Testis (tissue), 3 donors: Measurements from ENCODE around the gene GUK1. TPM values are rescaled to one million over a fixed set of nuclear protein-coding genes. Genes with fewer than 3 reads are reported as not detected.

Experiments
- DNase-seq: peaks from one replicate; pipeline ENCODE4 v3.0.0-alpha.2; 2019
- H3K27ac ChIP-seq, 2 donors: fragments of 200-600 bp; sonication (generic); one replicate each; pipeline ENCODE4 v1.5.1; 2019
- H3K27me3 ChIP-seq: fragments of 200-600 bp; sonication (generic); one replicate; pipeline ENCODE4 v1.5.1; 2019
- H3K36me3 ChIP-seq: fragments of 200-600 bp; sonication (generic); one replicate; pipeline ENCODE4 v1.5.1; 2017; ENCODE audit warnings: low read depth; ENCODE audit errors: missing control alignments
- H3K4me1 ChIP-seq: fragments of 200-600 bp; sonication (generic); one replicate; pipeline ENCODE4 v1.5.1; 2019
- H3K4me3 ChIP-seq, 2 donors: fragments of 200-600 bp; sonication (generic); one replicate each; pipeline ENCODE4 v1.5.1; 2017 to 2019
- H3K9me3 ChIP-seq: fragments of 200-600 bp; sonication (generic); one replicate; pipeline ENCODE4 v1.5.1; 2017
- CTCF ChIP-seq, 3 experiments: fragments of 450-650 bp in 2 of 3; fragments of 200-600 bp in 1 of 3; sonication (generic) in 1 of 3; IDR thresholded peaks; one replicate each; pipeline ENCODE4 v1.5.1; 2016 to 2019; ENCODE audit warnings: antibody characterized with exemption in 3 of 3, mild to moderate bottlenecking in 2 of 3, moderate library complexity in 1 of 3
- POLR2A ChIP-seq: fragments of 450-650 bp; IDR thresholded peaks from one replicate; pipeline ENCODE4 v1.6.1; 2017; ENCODE audit warnings: antibody characterized with exemption, mild to moderate bottlenecking, moderate library complexity
- WGBS, 2 donors: methylation state at CpG; one replicate each; pipeline ENCODE4 v1.1.5; 2018; 5-methylcytosine and 5-hydroxymethylcytosine counted together
- intact Hi-C: fragments of 100-400 bp; cut with DNase I; formaldehyde crosslinking; loops from one replicate; pipeline ENCODE4 v1.15.1; 2023; ENCODE audit warnings: low total_unique reads
- polyA plus RNA-seq: library from polyadenylated mRNA; stranded (reverse); fragments of 350-450 nt; fragmentation: Illumina TruSeq; extraction: RNeasy Lipid Tissue Mini Kit (QIAGEN cat#74804); gene quantifications from one replicate; pipeline ENCODE4 v1.2.3, GENCODE V29; 2014; ENCODE audit warnings: low read depth, low replicate concordance; ENCODE audit not compliant: insufficient read depth
- total RNA-seq, 2 donors: library from RNA; depleted of rRNA; stranded (reverse); fragments of >200 nt; gene quantifications; one replicate each; pipeline ENCODE4 v1.2.3, GENCODE V29; 2016

GUK1 gene
- total and polyA plus RNA-seq, 3 donors from 2014 or later = 236 to 343 (median 298) TPM

- no peak overlapping the region for H3K27ac ChIP-seq
- no peaks in the 10 kb centered on the region for H3K36me3 ChIP-seq
- H3K4me3 ChIP-seq = no peak overlapping the region
- H3K4me1 ChIP-seq = peaks cover 24% of the 10 kb centered on the region
- no peaks in the 10 kb centered on the region for H3K9me3 ChIP-seq
- H3K27me3 ChIP-seq = no peaks in the 10 kb centered on the region
- no peak for DNase-seq
- intact Hi-C loops = no loop called here
- 93 to 96% methylated on average over 20 of the region's 20 CpGs for WGBS, 2 donors
- TF ChIP-seq CTCF (IDR thresholded peaks at IDR 0.05) (no peak), POLR2A (no peak)
Observed at GRCh38 chr1:228093050-228093906, 46.8 kb upstream of the GUK1 start.

- Histone ChIP-seq H3K4me3 (no peak overlapping the region), H3K9me3 (no peaks in the 10 kb centered on the region), H3K27ac (no peak overlapping the region), H3K36me3 (no peaks in the 10 kb centered on the region), H3K27me3 (no peaks in the 10 kb centered on the region), H3K4me1 (peaks cover 11% of the 10 kb centered on the region)
- TF ChIP-seq POLR2A (no peak), CTCF (IDR thresholded peaks at IDR 0.05) (no peak)
- intact Hi-C loops = no loop called here
- WGBS, 2 donors = 85 to 96% methylated on average over 13 of the region's 13 CpGs
- DNase-seq = no peak
Observed at GRCh38 chr1:228094432-228095016, 45.6 kb upstream of the GUK1 start.

GRCh38 chr1:228095161-228095560 is 44.9 kb upstream of the GUK1 start:
- peaks cover 6% of the 10 kb centered on the region for H3K4me1 ChIP-seq
- no peaks in the 10 kb centered on the region for H3K36me3 ChIP-seq
- H3K9me3 ChIP-seq = no peaks in the 10 kb centered on the region
- no peak overlapping the region for H3K27ac ChIP-seq
- intact Hi-C loops = no loop called here
- H3K27me3 ChIP-seq = no peaks in the 10 kb centered on the region
- WGBS, 2 donors = 93 to 99% methylated on average over 4 of the region's 4 CpGs
- no peak overlapping the region for H3K4me3 ChIP-seq
- TF ChIP-seq CTCF (IDR thresholded peaks at IDR 0.05) (no peak), POLR2A (no peak)
- DNase-seq = no peak

- H3K9me3 ChIP-seq = no peaks in the 10 kb centered on the region
- no peak overlapping the region for H3K27ac ChIP-seq
- H3K36me3 ChIP-seq = no peaks in the 10 kb centered on the region
- no peak for DNase-seq
- 93 to 94% methylated on average over 8 of the region's 8 CpGs for WGBS, 2 donors
- no peak overlapping the region for H3K4me3 ChIP-seq
- no peaks in the 10 kb centered on the region for H3K4me1 ChIP-seq
- H3K27me3 ChIP-seq = no peaks in the 10 kb centered on the region
- TF ChIP-seq POLR2A (no peak), CTCF (IDR thresholded peaks at IDR 0.05) (no peak)
- intact Hi-C loops = no loop called here
Observed at GRCh38 chr1:228095938-228096337, 44.1 kb upstream of the GUK1 start.
